WTC11 (cell line): ENCODE results near the gene FAN1. TPM values are rescaled to one million over a fixed set of nuclear protein-coding genes. Genes with fewer than 3 reads are reported as not detected.

ENCODE experiments used
- ATAC-seq: fragments of 200-7000 bp; cut with Tn5 transposase; 2 replicates; pipeline ENCODE4 v1.10.0; 2021; ENCODE audit warnings: mild to moderate bottlenecking, moderate library complexity
- CTCF ChIA-PET: fragments of 300-600 bp; sonication (Branson Sonifier 250); formaldehyde crosslinking; loops from one replicate; lab custom pipeline; 2021; ENCODE audit warnings: antibody characterized with exemption; lab: Charles Lee
- POLR2A ChIA-PET: fragments of 350-600 bp; sonication (Branson Sonifier 250); formaldehyde crosslinking; loops from one replicate; lab custom pipeline; 2021; ENCODE audit warnings: antibody characterized with exemption; lab: Charles Lee
- DNase-seq: peaks from one replicate; pipeline ENCODE4 v3.0.0; 2021; ENCODE audit warnings: low spot score
- H3K27ac Mint-ChIP-seq: 2 replicates; pipeline ENCODE4 v1.8.0; 2021; ENCODE audit warnings: mixed read lengths
- H3K27me3 Mint-ChIP-seq: 2 replicates; pipeline ENCODE4 v1.8.0; 2021; ENCODE audit warnings: low read depth, mild to moderate bottlenecking, moderate library complexity, mixed read lengths
- H3K36me3 Mint-ChIP-seq: 2 replicates; pipeline ENCODE4 v1.8.0; 2021; ENCODE audit warnings: mixed read lengths
- H3K4me1 Mint-ChIP-seq: 2 replicates; pipeline ENCODE4 v1.8.0; 2022; ENCODE audit warnings: mixed read lengths
- H3K4me3 Mint-ChIP-seq: 2 replicates; pipeline ENCODE4 v1.8.0; 2021; ENCODE audit warnings: mild to moderate bottlenecking, moderate library complexity, mixed read lengths
- H3K9me3 Mint-ChIP-seq: 2 replicates; pipeline ENCODE4 v1.8.0; 2021; ENCODE audit warnings: mixed read lengths
- AR ChIP-seq: fragments of 250-450 bp; sonication (Bioruptor Pico); IDR thresholded peaks from 2 replicates; pipeline ENCODE4 v1.9.0; 2021; ENCODE audit warnings: mild to moderate bottlenecking
- CBFB ChIP-seq: sonication (generic); formaldehyde crosslinking; IDR thresholded peaks from 2 replicates; pipeline ENCODE4 v1.8.1; 2022; ENCODE audit warnings: mild to moderate bottlenecking, low read depth, missing genetic modification reagents
- CDX4 ChIP-seq: fragments of 250-450 bp; sonication (Bioruptor Pico); IDR thresholded peaks from 2 replicates; pipeline ENCODE4 v1.9.0; 2021; ENCODE audit warnings: moderate library complexity, mild to moderate bottlenecking, inconsistent platforms, borderline replicate concordance
- ELF4 ChIP-seq: sonication (generic); formaldehyde crosslinking; IDR thresholded peaks from 2 replicates; pipeline ENCODE4 v1.8.1; 2022; ENCODE audit warnings: low read depth, mild to moderate bottlenecking, moderate library complexity, missing genetic modification reagents
- FOXJ3 ChIP-seq: sonication (generic); formaldehyde crosslinking; IDR thresholded peaks from 2 replicates; pipeline ENCODE4 v1.9.0; 2021; ENCODE audit warnings: missing genetic modification reagents, mild to moderate bottlenecking, borderline replicate concordance
- GABPB1 ChIP-seq: sonication (generic); formaldehyde crosslinking; IDR thresholded peaks from 2 replicates; pipeline ENCODE4 v1.8.1; 2023; ENCODE audit warnings: mild to moderate bottlenecking, missing genetic modification reagents
- GRHL2 ChIP-seq: fragments of 250-450 bp; sonication (Bioruptor Pico); IDR thresholded peaks from 2 replicates; pipeline ENCODE4 v1.8.0; 2022; ENCODE audit warnings: mild to moderate bottlenecking, moderate library complexity; ENCODE audit not compliant: insufficient replicate concordance, severe bottlenecking
- IRF1 ChIP-seq: sonication (generic); formaldehyde crosslinking; IDR thresholded peaks from 2 replicates; pipeline ENCODE4 v1.8.0; 2023; ENCODE audit warnings: missing genetic modification reagents
- JAZF1 ChIP-seq: fragments of 250-450 bp; sonication (Bioruptor Pico); IDR thresholded peaks from 2 replicates; pipeline ENCODE4 v1.9.0; 2021; ENCODE audit warnings: moderate library complexity, mild to moderate bottlenecking, inconsistent platforms
- KAT7 ChIP-seq: sonication (generic); formaldehyde crosslinking; IDR thresholded peaks from 2 replicates; pipeline ENCODE4 v1.8.1; 2023; ENCODE audit warnings: missing genetic modification reagents, mild to moderate bottlenecking, borderline replicate concordance
- SOX15 ChIP-seq: fragments of 250-450 bp; sonication (Bioruptor Pico); IDR thresholded peaks from 2 replicates; pipeline ENCODE4 v1.9.0; 2021; ENCODE audit warnings: mild to moderate bottlenecking
- TP53 ChIP-seq: sonication (generic); formaldehyde crosslinking; IDR thresholded peaks from 2 replicates; pipeline ENCODE4 v1.8.1; 2023; ENCODE audit warnings: mild to moderate bottlenecking, missing genetic modification reagents
- USF1 ChIP-seq: sonication (generic); formaldehyde crosslinking; IDR thresholded peaks from 2 replicates; pipeline ENCODE4 v1.8.0; 2022; ENCODE audit warnings: mild to moderate bottlenecking, missing genetic modification reagents
- ZBTB21 ChIP-seq: sonication (generic); formaldehyde crosslinking; IDR thresholded peaks from 2 replicates; pipeline ENCODE4 v1.8.1; 2023; ENCODE audit warnings: mild to moderate bottlenecking, missing genetic modification reagents, borderline replicate concordance
- ZBTB43 ChIP-seq: sonication (generic); formaldehyde crosslinking; IDR thresholded peaks from 2 replicates; pipeline ENCODE4 v1.8.1; 2023; ENCODE audit warnings: mild to moderate bottlenecking, missing genetic modification reagents
- ZMAT4 ChIP-seq: fragments of 250-450 bp; sonication (Bioruptor Pico); IDR thresholded peaks from 2 replicates; pipeline ENCODE4 v1.9.0; 2021; ENCODE audit warnings: mild to moderate bottlenecking
- ZNF263 ChIP-seq: sonication (generic); formaldehyde crosslinking; IDR thresholded peaks from 2 replicates; pipeline ENCODE4 v1.8.1; 2022; ENCODE audit warnings: low read depth, mild to moderate bottlenecking, moderate library complexity, missing genetic modification reagents
- ZNF512 ChIP-seq: sonication (generic); formaldehyde crosslinking; IDR thresholded peaks from 2 replicates; pipeline ENCODE4 v1.8.1; 2022; ENCODE audit warnings: missing genetic modification reagents, borderline replicate concordance
- ZNF532 ChIP-seq: fragments of 250-450 bp; sonication (Bioruptor Pico); IDR thresholded peaks from 2 replicates; pipeline ENCODE4 v1.9.0; 2021; ENCODE audit warnings: mild to moderate bottlenecking, borderline replicate concordance
- total RNA-seq: library from RNA; stranded (reverse); gene quantifications from 3 replicates; pipeline ENCODE4 v1.2.3, GENCODE V29; 2021

Gene FAN1
- total RNA-seq, 1 experiment from 2014 or later: 22.8 TPM

- TF ChIP-seq ZNF263 (no peak), KAT7 (no peak), CDX4 (CRISPR knock-in tag) (no peak)
- H3K4me3 Mint-ChIP-seq: no peak overlapping the region
- CTCF ChIA-PET: interaction anchor here (1.2 to 2.5 kb wide), 2 partner anchors 164 to 166 kb away, joined by 3 to 13 read pairs; no protein-coding TSS in a partner anchor
These were observed 58.9 kb downstream of the FAN1 start for GRCh38 chr15:30962659-30963058.

GRCh38 chr15:30963681-30964080 lies 60.0 kb downstream of the FAN1 start:
- H3K27me3 Mint-ChIP-seq: no peaks in the 10 kb centered on the region
- ChIA-PET POLR2A (interaction anchor here (0.6 kb wide), 1 partner anchor 9 kb away, joined by 3 read pairs; no protein-coding TSS in a partner anchor), CTCF (interaction anchor here (0.7 kb wide), 2 partner anchors 165 to 365 kb away, joined by 3 read pairs; no protein-coding TSS in a partner anchor)
- no peak overlapping the region for H3K4me3 Mint-ChIP-seq
- H3K36me3 Mint-ChIP-seq: peaks cover 13% of the 10 kb centered on the region
- DNase-seq: no peak
- no peak for ATAC-seq
- no peak overlapping the region for H3K27ac Mint-ChIP-seq
- no peaks in the 10 kb centered on the region for H3K9me3 Mint-ChIP-seq
- TF ChIP-seq ELF4 (CRISPR knock-in tag): no peak
- TF ChIP-seq ZNF532 (CRISPR knock-in tag): no peak
- no peak for TF ChIP-seq KAT7
- TF ChIP-seq TP53 (CRISPR knock-in tag): no peak
- TF ChIP-seq ZBTB43: no peak
- TF ChIP-seq FOXJ3 (CRISPR knock-in tag): no peak
- no peak for TF ChIP-seq ZMAT4 (CRISPR knock-in tag)
- no peak for TF ChIP-seq CBFB (CRISPR knock-in tag)
- no peak for TF ChIP-seq GABPB1
- peaks cover 12% of the 10 kb centered on the region for H3K4me1 Mint-ChIP-seq

More at GRCh38 chr15:30962659-30963058, 58.9 kb downstream of the FAN1 start:
- H3K27me3 Mint-ChIP-seq: no peaks in the 10 kb centered on the region
- peak overlapping the region; percentile 54 for H3K27ac Mint-ChIP-seq
- peaks cover 19% of the 10 kb centered on the region for H3K36me3 Mint-ChIP-seq
- POLR2A ChIA-PET: no interaction called here
- no peaks in the 10 kb centered on the region for H3K9me3 Mint-ChIP-seq
- ATAC-seq (no peak), DNase-seq (no peak)
- peaks cover 12% of the 10 kb centered on the region for H3K4me1 Mint-ChIP-seq

GRCh38 chr15:30969724-30970123 lies 66.0 kb downstream of the FAN1 start:
- DNase-seq (no peak), ATAC-seq (no peak)
- Mint-ChIP-seq H3K27ac (peak overlapping the region; percentile 19), H3K9me3 (no peaks in the 10 kb centered on the region), H3K4me1 (peaks cover 11% of the 10 kb centered on the region), H3K27me3 (no peaks in the 10 kb centered on the region), H3K4me3 (no peak overlapping the region), H3K36me3 (peaks cover 6% of the 10 kb centered on the region; the same call in 1 of the 2 replicates)
- ChIA-PET CTCF (interaction anchor here (0.8 to 2.2 kb wide), 2 partner anchors 28 to 160 kb away, joined by 3 to 8 read pairs; no protein-coding TSS in a partner anchor), POLR2A (no interaction called here)
- no peak for TF ChIP-seq IRF1
- no peak for TF ChIP-seq AR (CRISPR knock-in tag)
- no peak for TF ChIP-seq USF1 (CRISPR knock-in tag)
- no peak for TF ChIP-seq JAZF1
- TF ChIP-seq SOX15 (CRISPR knock-in tag): no peak
- no peak for TF ChIP-seq ZNF512 (CRISPR knock-in tag)
- TF ChIP-seq ZBTB21: no peak
- TF ChIP-seq GRHL2 (CRISPR knock-in tag): no peak
